Activated T-cell treated with anti-CD3 and anti-CD28 coated beads for 48 hours (primary cell): ENCODE measurements around the gene BORCS5.

Experiments used
- DNase-seq: peaks from one replicate; pipeline ENCODE4 v3.0.0-alpha.2; 2020; ENCODE audit warnings: low read depth

The BORCS5 gene

GRCh38 chr12:12433203-12433731 lies 76.4 kb downstream of the BORCS5 start:
- no peak for DNase-seq

- DNase-seq: no peak
Measured at GRCh38 chr12:12436831-12437345, 80.0 kb downstream of the BORCS5 start.

GRCh38 chr12:12439636-12440035 lies 82.8 kb downstream of the BORCS5 start:
- peak; percentile 72 for DNase-seq

- DNase-seq: no peak
Measured at GRCh38 chr12:12440784-12441428, 84.0 kb downstream of the BORCS5 start.

GRCh38 chr12:12441429-12441807 lies 84.5 kb downstream of the BORCS5 start:
- no peak for DNase-seq

GRCh38 chr12:12441843-12442461 lies 85.1 kb downstream of the BORCS5 start:
- peak; percentile 51 for DNase-seq

GRCh38 chr12:12442548-12443071 lies 85.7 kb downstream of the BORCS5 start:
- DNase-seq: no peak

GRCh38 chr12:12443431-12443878 lies 86.6 kb downstream of the BORCS5 start:
- no peak for DNase-seq

GRCh38 chr12:12445165-12445881 lies 88.4 kb downstream of the BORCS5 start:
- DNase-seq: no peak

- DNase-seq: no peak
Measured at GRCh38 chr12:12445882-12446181, 89.0 kb downstream of the BORCS5 start.

- DNase-seq: no peak
Measured at GRCh38 chr12:12446786-12447185, 89.9 kb downstream of the BORCS5 start.

- DNase-seq: no peak
Measured at GRCh38 chr12:12447236-12447635, 90.4 kb downstream of the BORCS5 start.

- DNase-seq: no peak
Measured at GRCh38 chr12:12447837-12448236, 91.0 kb downstream of the BORCS5 start.

GRCh38 chr12:12449533-12450025 lies 92.7 kb downstream of the BORCS5 start:
- no peak for DNase-seq

GRCh38 chr12:12450043-12450471 lies 93.2 kb downstream of the BORCS5 start:
- DNase-seq: no peak

- DNase-seq: no peak
Measured at GRCh38 chr12:12451098-12451497, 94.2 kb downstream of the BORCS5 start.

- DNase-seq: no peak
Measured at GRCh38 chr12:12452326-12452902, 95.5 kb downstream of the BORCS5 start.

- no peak for DNase-seq
Measured at GRCh38 chr12:12453635-12454034, 96.8 kb downstream of the BORCS5 start.

- DNase-seq: no peak
Measured at GRCh38 chr12:12454315-12454714, 97.4 kb downstream of the BORCS5 start.

- DNase-seq: no peak
Measured at GRCh38 chr12:12456637-12457036, 99.8 kb downstream of the BORCS5 start.

- no peak for DNase-seq
Measured at GRCh38 chr12:12460935-12461922, 104.4 kb downstream of the BORCS5 start.
